Upper lobe of right lung (tissue), 1 donor: Measurements from ENCODE around the gene PPAN. TPM values are rescaled to one million over a fixed set of nuclear protein-coding genes. Genes with fewer than 3 reads are reported as not detected.

Experiments
- ATAC-seq: fragments of 200-7000 bp; cut with Tn5 transposase; one replicate; pipeline ENCODE4 v1.9.1; 2020; ENCODE audit warnings: mild to moderate bottlenecking, moderate library complexity
- DNase-seq: peaks from one replicate; pipeline ENCODE4 v3.0.0-alpha.2; 2020
- H3K27ac ChIP-seq: fragments of 200-600 bp; one replicate; pipeline ENCODE4 v1.8.0; 2022
- H3K27me3 ChIP-seq: fragments of 200-600 bp; one replicate; pipeline ENCODE4 v1.8.0; 2022; ENCODE audit warnings: mild to moderate bottlenecking
- H3K36me3 ChIP-seq: fragments of 200-600 bp; one replicate; pipeline ENCODE4 v1.8.0; 2022
- H3K4me1 ChIP-seq: fragments of 200-600 bp; one replicate; pipeline ENCODE4 v1.8.0; 2022
- H3K4me3 ChIP-seq: fragments of 200-600 bp; one replicate; pipeline ENCODE4 v1.8.0; 2022; ENCODE audit warnings: mild to moderate bottlenecking
- H3K9me3 ChIP-seq: fragments of 200-600 bp; one replicate; pipeline ENCODE4 v1.8.0; 2022
- intact Hi-C: fragments of 100-400 bp; cut with DNase I; formaldehyde crosslinking; loops from one replicate; pipeline ENCODE4 v1.11.0; 2022
- total RNA-seq: library from RNA; stranded (reverse); fragmentation: NEBNext Ultra II Directional; extraction: Animal tissue kit (Norgen Biotek cat#: 25700); gene quantifications from one replicate; pipeline ENCODE4 v1.2.1, GENCODE V29; 2021
- TF ChIP-seq, protein P1 (sequence below): fragments of 200-600 bp; IDR thresholded peaks from one replicate; pipeline ENCODE4 v1.8.0; 2022; ENCODE audit warnings: antibody characterized with exemption
- donor health status: DM: no; HTN: yes; CAD: no; lungs with severe emphysema.

The PPAN gene
- total RNA-seq, 1 donor from 2014 or later = 35.2 TPM

DNA sequence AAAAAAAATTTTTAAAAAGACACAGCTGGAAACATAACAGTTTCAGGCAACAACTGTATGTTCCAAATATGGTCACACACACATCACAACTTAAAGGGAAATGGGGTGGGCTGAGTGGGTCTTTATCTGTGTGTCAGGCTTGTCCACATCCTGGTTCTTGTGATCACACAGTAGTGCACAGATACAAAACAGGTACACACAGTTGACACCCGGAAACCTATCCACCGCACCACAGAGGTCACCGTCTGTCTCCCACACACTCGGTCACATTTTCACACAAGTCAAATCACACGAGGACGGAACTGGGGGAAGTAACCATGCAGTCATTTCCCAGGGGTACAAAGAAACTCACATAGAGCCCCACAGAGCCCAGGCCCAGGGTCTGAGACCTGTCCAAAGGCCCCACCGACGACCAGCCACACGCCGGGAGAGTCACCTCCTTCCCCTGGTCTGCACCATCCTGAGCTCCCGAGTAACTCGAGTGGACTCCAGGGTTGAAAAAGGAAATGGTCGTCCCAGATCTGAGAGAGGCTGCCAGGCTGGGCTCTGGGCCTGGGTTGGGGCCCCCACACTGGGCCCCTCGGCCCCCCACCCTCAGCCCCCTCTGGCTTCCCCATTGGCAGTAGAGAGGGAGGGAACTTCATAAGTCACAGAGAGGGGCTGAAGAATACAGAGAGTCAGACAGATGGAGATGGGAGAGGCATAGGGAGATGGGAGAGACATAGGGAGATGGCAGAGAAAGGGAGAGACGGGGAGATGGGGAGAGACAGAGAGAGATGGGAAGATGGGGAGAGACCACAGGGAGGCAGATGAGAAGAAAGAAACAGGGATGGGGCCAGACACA lies 1.3 kb upstream of the PPAN start:
- Histone ChIP-seq H3K27me3 (no peaks in the 10 kb centered on the region), H3K27ac (peak overlapping the region; percentile 36), H3K4me3 (no peak overlapping the region), H3K4me1 (peaks cover 12% of the 10 kb centered on the region), H3K36me3 (peaks cover 27% of the 10 kb centered on the region), H3K9me3 (no peaks in the 10 kb centered on the region)
- intact Hi-C loops = loop anchor here (10.0 kb wide), 1 partner anchor 180 kb away; no protein-coding TSS in a partner anchor
- DNase-seq (no peak), ATAC-seq (peak; percentile 12)
- TF ChIP-seq, protein P1, sequence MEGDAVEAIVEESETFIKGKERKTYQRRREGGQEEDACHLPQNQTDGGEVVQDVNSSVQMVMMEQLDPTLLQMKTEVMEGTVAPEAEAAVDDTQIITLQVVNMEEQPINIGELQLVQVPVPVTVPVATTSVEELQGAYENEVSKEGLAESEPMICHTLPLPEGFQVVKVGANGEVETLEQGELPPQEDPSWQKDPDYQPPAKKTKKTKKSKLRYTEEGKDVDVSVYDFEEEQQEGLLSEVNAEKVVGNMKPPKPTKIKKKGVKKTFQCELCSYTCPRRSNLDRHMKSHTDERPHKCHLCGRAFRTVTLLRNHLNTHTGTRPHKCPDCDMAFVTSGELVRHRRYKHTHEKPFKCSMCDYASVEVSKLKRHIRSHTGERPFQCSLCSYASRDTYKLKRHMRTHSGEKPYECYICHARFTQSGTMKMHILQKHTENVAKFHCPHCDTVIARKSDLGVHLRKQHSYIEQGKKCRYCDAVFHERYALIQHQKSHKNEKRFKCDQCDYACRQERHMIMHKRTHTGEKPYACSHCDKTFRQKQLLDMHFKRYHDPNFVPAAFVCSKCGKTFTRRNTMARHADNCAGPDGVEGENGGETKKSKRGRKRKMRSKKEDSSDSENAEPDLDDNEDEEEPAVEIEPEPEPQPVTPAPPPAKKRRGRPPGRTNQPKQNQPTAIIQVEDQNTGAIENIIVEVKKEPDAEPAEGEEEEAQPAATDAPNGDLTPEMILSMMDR = no peak

DNA sequence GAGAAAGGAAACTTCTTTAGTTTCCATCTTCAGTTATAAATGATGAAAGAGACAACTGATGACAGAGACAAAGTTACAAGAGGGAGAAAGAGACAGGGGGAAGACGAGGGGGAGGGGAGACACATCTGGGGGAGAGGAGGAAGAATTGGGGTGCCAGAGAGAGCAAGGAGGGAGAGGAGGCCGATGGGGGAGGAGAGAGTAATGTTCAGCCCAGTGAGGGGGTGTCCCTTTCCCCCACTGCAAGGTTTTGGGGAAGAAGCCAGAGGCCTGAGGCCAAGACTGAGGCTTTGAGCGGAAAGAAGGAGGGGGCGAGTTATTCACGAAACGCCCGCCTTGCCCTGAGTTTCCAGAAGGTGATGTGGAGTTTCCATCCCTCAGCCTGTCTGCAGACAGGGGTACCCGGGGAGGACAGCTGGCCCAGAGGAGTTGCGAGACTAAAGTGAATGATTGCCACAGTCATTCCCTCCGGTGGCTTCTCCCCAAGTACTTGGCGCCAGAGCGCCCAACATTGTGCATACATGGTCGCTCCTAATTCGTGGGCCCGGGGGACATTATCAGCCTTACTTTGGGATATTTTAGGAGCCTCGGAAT lies 558 bp upstream of the PPAN start:
- peak overlapping the region; percentile 94 for H3K4me3 ChIP-seq
- peaks cover 12% of the 10 kb centered on the region for H3K4me1 ChIP-seq
- DNase-seq (no peak), ATAC-seq (no peak)
- TF ChIP-seq, protein P1 = no peak
- peak overlapping the region; percentile 87 for H3K27ac ChIP-seq
- no peaks in the 10 kb centered on the region for H3K27me3 ChIP-seq
- H3K9me3 ChIP-seq = no peaks in the 10 kb centered on the region
- intact Hi-C loops = loop anchor here (10.0 kb wide), 1 partner anchor 181 kb away; no protein-coding TSS in a partner anchor
- H3K36me3 ChIP-seq = peaks cover 34% of the 10 kb centered on the region

DNA sequence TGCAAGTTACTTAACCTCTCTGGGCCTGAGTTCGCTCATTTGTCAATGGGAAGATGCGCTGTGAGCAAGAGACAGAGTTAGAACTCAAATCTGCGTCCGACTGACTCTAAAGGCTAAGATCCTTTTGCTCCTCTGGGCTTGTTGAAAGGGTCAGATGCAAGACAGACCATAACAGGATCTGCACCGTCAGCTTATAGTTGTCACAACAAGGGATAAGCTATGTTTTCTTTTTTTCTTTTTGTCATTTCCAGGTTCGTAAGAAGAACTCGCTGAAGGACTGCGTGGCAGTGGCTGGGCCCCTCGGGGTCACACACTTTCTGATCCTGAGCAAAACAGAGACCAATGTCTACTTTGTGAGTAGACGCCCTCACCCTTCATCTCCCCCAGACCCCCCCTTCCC lies 1.1 kb downstream of the PPAN start:
- peaks cover 25% of the 10 kb centered on the region for H3K4me1 ChIP-seq
- DNase-seq (no peak), ATAC-seq (no peak)
- H3K9me3 ChIP-seq = no peaks in the 10 kb centered on the region
- no peak overlapping the region for H3K27ac ChIP-seq
- no peaks in the 10 kb centered on the region for H3K27me3 ChIP-seq
- H3K36me3 ChIP-seq = peaks cover 42% of the 10 kb centered on the region
- intact Hi-C loops = loop anchor here (10.0 kb wide), 1 partner anchor 182 kb away; no protein-coding TSS in a partner anchor
- TF ChIP-seq, protein P1 = no peak
- H3K4me3 ChIP-seq = peak overlapping the region; percentile 94

DNA sequence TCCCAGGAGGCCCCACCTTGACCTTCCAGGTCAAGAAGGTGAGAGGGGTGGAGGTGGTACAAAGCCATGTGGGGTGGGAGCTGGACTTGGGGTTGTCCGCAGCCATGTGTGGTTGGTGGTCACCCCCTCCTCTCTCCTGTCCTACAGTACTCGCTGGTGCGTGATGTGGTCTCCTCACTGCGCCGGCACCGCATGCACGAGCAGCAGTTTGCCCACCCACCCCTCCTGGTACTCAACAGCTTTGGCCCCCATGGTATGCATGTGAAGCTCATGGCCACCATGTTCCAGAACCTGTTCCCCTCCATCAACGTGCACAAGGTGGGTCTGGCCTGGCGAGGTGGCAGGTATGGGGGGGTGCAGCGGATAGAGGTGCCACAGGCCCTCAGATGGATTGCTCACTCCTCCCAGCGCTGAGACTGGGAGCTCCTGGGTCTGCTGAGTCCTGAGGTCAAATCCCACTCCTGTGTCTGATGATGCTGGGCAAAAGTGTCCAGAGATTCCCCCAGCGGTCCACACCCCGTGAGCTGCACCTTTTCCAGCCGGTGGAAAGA lies 1.7 kb downstream of the PPAN start:
- DNase-seq (no peak), ATAC-seq (no peak)
- Histone ChIP-seq H3K36me3 (peaks cover 42% of the 10 kb centered on the region), H3K4me1 (peaks cover 32% of the 10 kb centered on the region), H3K4me3 (no peak overlapping the region), H3K27ac (no peak overlapping the region), H3K9me3 (no peaks in the 10 kb centered on the region), H3K27me3 (no peaks in the 10 kb centered on the region)
- intact Hi-C loops = loop anchor here (10.0 kb wide), 1 partner anchor 183 kb away; no protein-coding TSS in a partner anchor
- TF ChIP-seq, protein P1 = no peak

DNA sequence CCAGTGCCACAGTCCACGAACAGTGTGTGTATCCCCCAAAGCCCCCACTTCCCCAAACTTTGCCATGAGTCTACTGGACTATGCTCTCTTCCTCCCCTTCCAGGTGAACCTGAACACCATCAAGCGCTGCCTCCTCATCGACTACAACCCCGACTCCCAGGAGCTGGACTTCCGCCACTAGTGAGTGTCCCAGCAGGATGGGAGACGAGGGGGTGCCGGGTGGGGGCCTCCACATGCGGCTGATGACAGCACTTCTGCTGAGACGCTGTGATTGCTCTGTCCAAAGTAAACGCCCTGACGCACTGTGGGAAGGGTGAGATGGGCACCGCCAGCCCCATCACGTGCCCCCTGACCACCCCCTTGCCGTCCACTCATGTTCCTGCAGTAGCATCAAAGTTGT lies 3.4 kb downstream of the PPAN start:
- intact Hi-C loops = loop anchor here (10.0 kb wide), 1 partner anchor 185 kb away; no protein-coding TSS in a partner anchor
- Histone ChIP-seq H3K4me3 (no peak overlapping the region), H3K9me3 (no peaks in the 10 kb centered on the region), H3K27me3 (no peaks in the 10 kb centered on the region), H3K27ac (no peak overlapping the region), H3K4me1 (peaks cover 34% of the 10 kb centered on the region), H3K36me3 (peaks cover 47% of the 10 kb centered on the region)
- TF ChIP-seq, protein P1 = no peak
- ATAC-seq (no peak), DNase-seq (no peak)
